ENCODE data around the gene RPN1.

GRCh38 chr3:128697341-128697740 lies 46.7 kb upstream of the RPN1 start:
- no peak for TF ChIP-seq CTCF (IDR thresholded peaks at IDR 0.05; ENCODE audit: borderline replicate concordance, extremely low read depth, low read length, poor library complexity, severe bottlenecking)
- TF ChIP-seq EZH2 (IDR thresholded peaks at IDR 0.05; ENCODE audit: borderline replicate concordance, low read depth, low read length, severe bottlenecking), result no peak

All from DND-41 (cell line).